Caco-2 (cell line): Measurements from ENCODE around the gene DLGAP3. TPM values are rescaled to one million over a fixed set of nuclear protein-coding genes. Genes with fewer than 3 reads are reported as not detected.

Experiments used
- BruUV-seq: library from RNA; stranded (reverse); fragments of 400-500 nt; replicated peaks from 2 replicates; lab custom pipeline; 2021; lab: Mats Ljungman, UMichigan
- CTCF ChIA-PET: fragments of 300-600 bp; sonication (Branson Sonifier 250); formaldehyde crosslinking; loops from one replicate; lab custom pipeline; 2022; ENCODE audit warnings: antibody characterized with exemption; lab: Charles Lee
- POLR2A ChIA-PET: fragments of 300-600 bp; sonication (Branson Sonifier 250); formaldehyde crosslinking; loops from one replicate; lab custom pipeline; 2022; ENCODE audit warnings: antibody characterized with exemption; lab: Charles Lee
- DNase-seq, 2 experiments: peaks; one replicate each; pipeline versions ENCODE4 v3.0.0 to v3.0.0-alpha.2; 2020 to 2022
- H3K27me3 ChIP-seq: replicated peaks from 2 replicates; pipeline ENCODE4 v1.6.0; 2011; ENCODE audit warnings: low read length; ENCODE audit not compliant: control insufficient read depth, insufficient read depth
- H3K36me3 ChIP-seq: 2 replicates; pipeline ENCODE4 v1.5.1; 2011; ENCODE audit warnings: low read length; ENCODE audit not compliant: control insufficient read depth, insufficient read depth
- H3K4me1 ChIP-seq: fragments of 250-450 bp; sonication (Bioruptor Pico); 2 replicates; pipeline ENCODE4 v1.5.1; 2020; ENCODE audit warnings: mild to moderate bottlenecking
- H3K4me3 ChIP-seq: 2 replicates; pipeline ENCODE4 v1.5.1; 2011; ENCODE audit warnings: low read depth, mild to moderate bottlenecking, control low read depth, low read length
- H3K9me3 ChIP-seq: fragments of 250-450 bp; sonication (Bioruptor Pico); 2 replicates; pipeline ENCODE4 v1.5.1; 2020; ENCODE audit warnings: mild to moderate bottlenecking, moderate library complexity
- H3K27ac Mint-ChIP-seq: one replicate; pipeline ENCODE4 v1.8.0; 2022; ENCODE audit warnings: mixed read lengths; ENCODE audit not compliant: unreplicated experiment
- H3K27me3 Mint-ChIP-seq: one replicate; pipeline ENCODE4 v1.8.0; 2022; ENCODE audit warnings: mixed read lengths; ENCODE audit not compliant: insufficient read depth, unreplicated experiment
- H3K36me3 Mint-ChIP-seq: one replicate; pipeline ENCODE4 v1.8.0; 2022; ENCODE audit warnings: mild to moderate bottlenecking, mixed read lengths; ENCODE audit not compliant: insufficient read depth, unreplicated experiment
- H3K4me1 Mint-ChIP-seq: one replicate; pipeline ENCODE4 v1.8.0; 2022; ENCODE audit warnings: low read depth, mixed read lengths; ENCODE audit not compliant: unreplicated experiment
- H3K4me3 Mint-ChIP-seq: one replicate; pipeline ENCODE4 v1.8.0; 2022; ENCODE audit warnings: mild to moderate bottlenecking, moderate library complexity, mixed read lengths; ENCODE audit not compliant: unreplicated experiment
- H3K9me3 Mint-ChIP-seq: one replicate; pipeline ENCODE4 v1.8.0; 2022; ENCODE audit warnings: mixed read lengths; ENCODE audit not compliant: unreplicated experiment
- intact Hi-C: fragments of 100-400 bp; cut with micrococcal nuclease; formaldehyde crosslinking; loops from one replicate; pipeline ENCODE4 v1.10.0; 2022; ENCODE audit not compliant: unreplicated experiment
- total RNA-seq: library from RNA; stranded (reverse); gene quantifications from 2 replicates; pipeline ENCODE4 v1.2.3, GENCODE V29; 2022
- TF ChIP-seq, protein P1 (sequence below), 2 experiments: fragments of 200-600 bp in 1 of 2; IDR thresholded peaks; 1 replicate in 1 of 2; 2 replicates in 1 of 2; pipeline versions ENCODE4 v1.5.1 to v1.8.0; 2011 to 2022; ENCODE audit warnings: antibody characterized with exemption in 1 of 2, control low read depth in 1 of 2, inconsistent platforms in 1 of 2, low read depth in 1 of 2, low read length in 1 of 2, mild to moderate bottlenecking in 1 of 2, moderate library complexity in 1 of 2; ENCODE audit not compliant: insufficient read depth in 1 of 2, severe bottlenecking in 1 of 2, unreplicated experiment in 1 of 2

DLGAP3 gene
- total RNA-seq, 1 experiment from 2014 or later = 0.16 TPM

DNA sequence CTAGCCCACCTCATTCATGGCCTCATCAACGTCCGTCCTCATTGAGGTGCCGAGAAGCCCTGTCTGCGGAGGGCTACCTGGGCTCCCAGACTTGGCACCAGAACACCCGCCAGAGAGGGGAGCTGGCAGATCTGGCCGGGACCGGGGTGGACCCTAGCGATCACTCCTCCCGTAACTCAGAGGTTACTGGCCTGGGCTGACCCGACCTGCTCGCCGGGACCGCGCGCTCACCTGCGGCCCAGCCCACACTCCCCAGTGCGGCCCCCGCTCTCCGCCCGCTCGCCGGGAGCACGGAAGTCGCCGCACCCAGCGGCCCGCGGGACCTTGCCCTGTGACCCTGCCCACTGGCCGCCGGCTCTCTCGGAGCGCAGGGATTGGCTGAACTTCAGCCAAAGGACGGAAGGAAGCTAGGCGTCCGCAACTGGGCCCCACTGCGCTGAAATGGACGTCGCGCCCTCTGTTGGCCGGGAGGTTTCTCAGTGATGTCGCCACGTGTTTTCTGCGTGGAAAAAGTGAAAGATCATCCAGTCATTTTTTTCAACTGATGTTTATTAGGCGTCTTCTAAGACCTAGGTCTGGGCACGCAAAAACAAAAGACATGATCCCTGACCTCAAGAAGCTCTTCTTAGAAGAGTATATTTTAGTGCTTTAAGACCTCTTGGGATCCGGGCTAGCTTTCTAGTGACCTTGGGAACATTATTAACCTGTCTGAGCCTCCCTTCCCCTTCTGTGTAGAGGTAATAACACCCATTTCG lies 69.8 kb downstream of the DLGAP3 start, which contains the start of gene SMIM12:
Gene SMIM12, minus strand, starts transcription at position 304 of the 755 bp plus-strand sequence. CDS start 3,772 bp downstream, outside the sequence.
- CTCF ChIA-PET = interaction anchor here (1.0 to 1.9 kb wide), 3 partner anchors 10 to 73 kb away, joined by 3 to 7 read pairs (median 6); no protein-coding TSS in a partner anchor
- BruUV-seq = no TSS peak
- POLR2A ChIA-PET = interaction anchor here (0.6 to 0.9 kb wide), 7 partner anchors 13 to 1779 kb away, joined by 3 to 8 read pairs (median 3); no protein-coding TSS in a partner anchor

DNA sequence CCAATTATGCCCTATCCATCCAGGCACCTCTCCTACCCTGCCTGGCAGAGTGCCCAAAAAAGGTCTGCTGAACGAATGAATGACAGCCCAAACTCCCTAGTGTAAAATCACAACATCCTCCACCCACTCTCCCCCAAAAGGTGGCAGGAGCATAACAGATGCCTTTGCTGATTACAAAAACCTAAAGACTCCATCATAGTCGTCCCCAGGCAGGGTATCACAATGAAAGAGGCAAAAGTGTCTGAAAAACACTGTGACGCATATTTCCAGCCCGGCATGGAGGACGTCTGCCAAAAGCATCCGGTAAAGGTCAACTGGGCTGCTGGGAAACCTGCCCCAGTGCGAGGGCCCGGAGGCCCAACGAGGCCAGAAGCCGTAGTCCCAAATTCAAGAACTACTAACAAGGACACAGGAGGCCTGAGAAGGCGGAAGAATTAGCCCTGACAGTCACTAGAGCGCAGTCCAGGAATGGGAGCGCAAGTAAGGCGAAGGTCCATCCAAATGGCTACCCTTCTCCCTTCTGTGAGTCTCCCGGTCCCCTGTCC lies 70.5 kb downstream of the DLGAP3 start:
- Mint-ChIP-seq H3K4me1 (no peaks in the 10 kb centered on the region), H3K9me3 (no peaks in the 10 kb centered on the region), H3K27me3 (no peaks in the 10 kb centered on the region), H3K27ac (peak overlapping the region; percentile 79), H3K36me3 (peaks cover 6% of the 10 kb centered on the region), H3K4me3 (peak overlapping the region; percentile 86)
- BruUV-seq = no TSS peak
- H3K27me3 ChIP-seq = no peaks in the 10 kb centered on the region
- ChIA-PET POLR2A (interaction anchor here (0.6 kb wide), 1 partner anchor 126 kb away, joined by 8 read pairs; no protein-coding TSS in a partner anchor), CTCF (interaction anchor here (1.0 to 1.9 kb wide), 3 partner anchors 10 to 73 kb away, joined by 3 to 7 read pairs (median 6); no protein-coding TSS in a partner anchor)
- no peaks in the 10 kb centered on the region for H3K9me3 ChIP-seq
- peak overlapping the region; percentile 82 for H3K4me3 ChIP-seq
- TF ChIP-seq, protein P1, sequence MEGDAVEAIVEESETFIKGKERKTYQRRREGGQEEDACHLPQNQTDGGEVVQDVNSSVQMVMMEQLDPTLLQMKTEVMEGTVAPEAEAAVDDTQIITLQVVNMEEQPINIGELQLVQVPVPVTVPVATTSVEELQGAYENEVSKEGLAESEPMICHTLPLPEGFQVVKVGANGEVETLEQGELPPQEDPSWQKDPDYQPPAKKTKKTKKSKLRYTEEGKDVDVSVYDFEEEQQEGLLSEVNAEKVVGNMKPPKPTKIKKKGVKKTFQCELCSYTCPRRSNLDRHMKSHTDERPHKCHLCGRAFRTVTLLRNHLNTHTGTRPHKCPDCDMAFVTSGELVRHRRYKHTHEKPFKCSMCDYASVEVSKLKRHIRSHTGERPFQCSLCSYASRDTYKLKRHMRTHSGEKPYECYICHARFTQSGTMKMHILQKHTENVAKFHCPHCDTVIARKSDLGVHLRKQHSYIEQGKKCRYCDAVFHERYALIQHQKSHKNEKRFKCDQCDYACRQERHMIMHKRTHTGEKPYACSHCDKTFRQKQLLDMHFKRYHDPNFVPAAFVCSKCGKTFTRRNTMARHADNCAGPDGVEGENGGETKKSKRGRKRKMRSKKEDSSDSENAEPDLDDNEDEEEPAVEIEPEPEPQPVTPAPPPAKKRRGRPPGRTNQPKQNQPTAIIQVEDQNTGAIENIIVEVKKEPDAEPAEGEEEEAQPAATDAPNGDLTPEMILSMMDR (IDR thresholded peaks at IDR 0.05; ENCODE audit: insufficient read depth in 1 of 2, low read depth in 1 of 2, low read length in 1 of 2, severe bottlenecking in 1 of 2, unreplicated experiment in 1 of 2) = no peak
- intact Hi-C loops = no loop called here
- H3K4me1 ChIP-seq = peaks cover 5% of the 10 kb centered on the region; the same call in 1 of the 2 replicates
- DNase-seq = no peak
- H3K36me3 ChIP-seq = no peaks in the 10 kb centered on the region

More for the DNA sequence above, 69.8 kb downstream of the DLGAP3 start, which contains the start of gene SMIM12:
- DNase-seq = peak; percentile 91 to 93
- Mint-ChIP-seq H3K36me3 (peaks cover 6% of the 10 kb centered on the region), H3K4me1 (no peaks in the 10 kb centered on the region), H3K27me3 (no peaks in the 10 kb centered on the region), H3K4me3 (peak within 1 kb of the TSS; percentile 86), H3K9me3 (no peaks in the 10 kb centered on the region), H3K27ac (peak within 1 kb of the TSS; percentile 79)
- Histone ChIP-seq H3K4me3 (peak within 1 kb of the TSS; percentile 82), H3K9me3 (no peaks in the 10 kb centered on the region), H3K27me3 (no peaks in the 10 kb centered on the region), H3K4me1 (peaks cover 5% of the 10 kb centered on the region; the same call in 1 of the 2 replicates), H3K36me3 (no peaks in the 10 kb centered on the region)
- TF ChIP-seq, protein P1 (IDR thresholded peaks at IDR 0.05; ENCODE audit: insufficient read depth in 1 of 2, low read depth in 1 of 2, low read length in 1 of 2, severe bottlenecking in 1 of 2, unreplicated experiment in 1 of 2) = peak; percentile 53 to 68
- intact Hi-C loops = no loop called here

DNA sequence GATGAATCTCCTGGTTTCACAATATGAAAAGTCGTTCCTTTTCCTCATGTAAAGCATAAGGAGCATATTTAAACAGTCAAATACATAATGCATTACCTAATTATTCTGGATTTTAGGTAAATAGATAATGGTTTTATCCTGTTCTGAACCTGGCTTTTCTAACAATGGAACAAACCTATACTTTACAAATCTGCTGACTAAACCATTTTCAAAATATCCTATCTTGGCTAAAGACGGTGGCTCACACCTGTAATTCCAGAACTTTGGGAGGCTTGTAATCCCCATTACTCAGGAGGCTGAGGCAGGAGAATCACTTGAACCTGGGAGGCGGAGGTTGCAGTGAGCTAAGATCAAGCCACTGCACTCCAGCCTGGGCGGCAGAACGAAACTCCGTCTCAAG lies 72.8 kb downstream of the DLGAP3 start:
- Histone ChIP-seq H3K4me1 (peaks cover 5% of the 10 kb centered on the region; the same call in 1 of the 2 replicates), H3K4me3 (no peak overlapping the region), H3K36me3 (no peaks in the 10 kb centered on the region), H3K9me3 (no peaks in the 10 kb centered on the region), H3K27me3 (no peaks in the 10 kb centered on the region)
- TF ChIP-seq, protein P1 (IDR thresholded peaks at IDR 0.05; ENCODE audit: insufficient read depth in 1 of 2, low read depth in 1 of 2, low read length in 1 of 2, severe bottlenecking in 1 of 2, unreplicated experiment in 1 of 2) = no peak
- ChIA-PET CTCF (no interaction called here), POLR2A (no interaction called here)
- no peak overlapping the region for H3K4me3 Mint-ChIP-seq
- no peak for DNase-seq
- intact Hi-C loops = no loop called here
- BruUV-seq = no TSS peak
- H3K27me3 Mint-ChIP-seq = no peaks in the 10 kb centered on the region
- no peaks in the 10 kb centered on the region for H3K4me1 Mint-ChIP-seq
- peaks cover 6% of the 10 kb centered on the region for H3K36me3 Mint-ChIP-seq
- no peak overlapping the region for H3K27ac Mint-ChIP-seq
- H3K9me3 Mint-ChIP-seq = no peaks in the 10 kb centered on the region
